Measurements from ENCODE around the gene ACVR1C. TPM values are rescaled to one million over a fixed set of nuclear protein-coding genes. Genes with fewer than 3 reads are reported as not detected.

The ACVR1C gene
- total RNA-seq, 2 donors from 2014 or later, result 2.3 to 3.6 TPM

DNA sequence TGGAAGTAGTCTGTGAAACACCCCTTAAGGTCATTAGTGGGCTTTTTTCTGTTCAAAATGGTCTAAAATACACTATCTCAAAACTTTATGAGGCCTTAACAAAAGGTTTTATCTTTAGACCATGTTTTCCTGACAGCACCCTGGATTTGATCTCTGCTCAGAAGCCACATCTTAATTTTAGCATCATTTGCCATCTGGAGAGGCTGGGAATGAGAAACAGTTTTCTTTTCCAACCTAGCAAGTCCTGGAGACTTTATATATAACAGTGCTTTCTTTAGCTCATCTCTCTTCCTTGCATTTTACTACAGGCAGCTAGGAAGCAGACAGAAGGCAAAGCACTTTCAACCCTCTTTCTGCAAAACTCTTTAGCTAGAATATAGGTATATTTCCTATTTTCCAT is 122.1 kb downstream of the ACVR1C start:
- DNase-seq (no peak), ATAC-seq (replicated peaks in 1 of 2) (no peak)
- H3K9me3 Mint-ChIP-seq, result peaks cover 0 to 3% of the 10 kb centered on the region in 2 donors
- H3K4me3 Mint-ChIP-seq, result no peak overlapping the region
- H3K36me3 Mint-ChIP-seq (ENCODE audit: insufficient read depth in 2 of 2), result peaks cover 4 to 6% of the 10 kb centered on the region in 2 donors
- peaks cover 6% of the 10 kb centered on the region for H3K4me1 Mint-ChIP-seq (ENCODE audit: low read depth)
- no peak overlapping the region for H3K27ac Mint-ChIP-seq
- H3K27me3 Mint-ChIP-seq (ENCODE audit: low read depth), result peaks cover 8% of the 10 kb centered on the region

DNA sequence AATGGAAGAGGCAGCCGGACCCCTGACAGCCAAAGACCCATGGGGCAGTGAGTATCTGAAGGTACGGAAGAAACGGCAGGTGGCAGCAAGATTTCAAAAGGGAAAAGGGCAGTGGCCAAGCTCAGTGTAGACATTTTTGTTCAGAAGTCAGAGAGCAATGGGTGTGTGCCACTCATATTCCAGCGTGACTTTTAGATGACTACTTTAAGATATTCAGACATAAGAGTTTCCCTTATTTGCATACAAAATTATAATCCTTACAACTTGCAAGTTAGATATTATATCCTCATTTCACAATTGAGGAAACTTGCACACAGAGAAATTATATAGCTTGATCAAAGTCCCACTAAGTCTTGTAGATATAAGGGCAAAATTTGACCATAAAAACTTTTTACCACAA is 124.0 kb downstream of the ACVR1C start:
- Mint-ChIP-seq H3K27me3 (ENCODE audit: low read depth) (peaks cover 8% of the 10 kb centered on the region), H3K9me3 (peaks cover 0 to 3% of the 10 kb centered on the region in 2 donors), H3K27ac (no peak overlapping the region), H3K4me3 (no peak overlapping the region), H3K4me1 (ENCODE audit: low read depth) (peaks cover 15% of the 10 kb centered on the region), H3K36me3 (ENCODE audit: insufficient read depth in 2 of 2) (peaks cover 4 to 6% of the 10 kb centered on the region in 2 donors)
- DNase-seq (no peak), ATAC-seq (replicated peaks in 1 of 2) (no peak)

DNA sequence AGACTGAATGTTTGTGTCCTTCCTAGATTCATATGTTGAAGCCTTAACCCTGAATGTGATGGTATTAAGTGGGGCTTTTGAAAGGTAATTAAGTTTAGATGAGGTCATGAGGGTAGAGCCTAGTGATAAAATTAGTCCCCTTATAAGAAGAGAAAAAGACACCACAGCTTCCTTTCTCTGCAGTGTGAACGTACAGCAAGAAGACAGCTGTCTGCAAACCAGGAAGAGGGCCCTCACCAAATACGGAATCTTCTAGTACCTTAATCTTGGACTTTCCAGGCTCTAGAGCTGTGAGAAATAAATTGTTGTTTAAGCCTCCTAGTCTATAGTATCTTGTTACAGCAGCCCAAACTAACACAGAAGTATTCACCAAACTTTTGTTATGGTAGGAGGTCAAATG is 127.6 kb downstream of the ACVR1C start:
- H3K4me1 Mint-ChIP-seq (ENCODE audit: low read depth), result peaks cover 24% of the 10 kb centered on the region
- ATAC-seq (replicated peaks in 1 of 2), result no peak

DNA sequence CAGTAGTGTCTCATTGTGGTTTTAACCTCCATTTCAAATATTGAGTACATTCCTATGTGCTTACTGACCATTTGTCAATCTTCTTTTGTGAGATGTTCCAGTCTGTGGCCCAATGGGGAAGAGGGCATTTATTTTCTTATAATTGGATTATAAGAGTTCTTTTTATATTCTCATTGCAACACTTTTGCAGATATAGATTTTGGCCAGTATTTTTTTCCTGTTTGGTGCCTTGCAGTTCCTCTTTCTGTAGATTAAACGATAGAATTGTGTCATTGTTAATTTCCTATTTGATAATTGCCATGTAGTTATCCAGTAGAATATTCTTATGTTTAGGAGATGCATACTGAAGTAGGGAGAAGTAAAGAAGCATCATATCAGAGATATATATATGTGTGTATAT is 128.3 kb downstream of the ACVR1C start:
- ATAC-seq (replicated peaks in 1 of 2), result no peak
- H3K27me3 Mint-ChIP-seq (ENCODE audit: low read depth), result no peaks in the 10 kb centered on the region
- H3K36me3 Mint-ChIP-seq (ENCODE audit: insufficient read depth in 2 of 2), result peaks cover 0 to 4% of the 10 kb centered on the region in 2 donors

More for the DNA sequence above, 127.6 kb downstream of the ACVR1C start:
- no peaks in the 10 kb centered on the region for H3K9me3 Mint-ChIP-seq
- peak overlapping the region; percentile 90 for H3K27ac Mint-ChIP-seq
- peak overlapping the region; percentile 2 to 6 for H3K4me3 Mint-ChIP-seq
- no peak for DNase-seq
- H3K27me3 Mint-ChIP-seq (ENCODE audit: low read depth), result no peaks in the 10 kb centered on the region
- peaks cover 2 to 4% of the 10 kb centered on the region in 2 donors for H3K36me3 Mint-ChIP-seq (ENCODE audit: insufficient read depth in 2 of 2)

DNA sequence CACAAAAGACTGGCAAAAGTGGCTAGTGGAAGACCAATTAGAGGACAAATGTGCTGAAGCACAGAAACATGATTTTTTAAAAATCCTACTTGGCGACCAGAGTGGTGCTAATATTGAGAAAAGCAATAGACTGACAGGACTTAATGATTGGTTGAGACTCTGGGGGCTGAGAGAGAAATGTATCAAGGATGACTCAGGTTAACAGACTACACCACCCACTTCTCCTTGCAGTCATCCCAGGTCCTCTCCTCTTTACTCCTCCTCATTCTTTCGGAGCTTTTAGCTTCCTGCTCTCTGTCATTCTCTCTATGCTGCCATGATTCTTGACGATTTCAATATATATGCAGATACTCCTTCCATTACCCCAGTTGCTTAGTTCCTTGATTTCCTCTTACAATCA is 130.2 kb downstream of the ACVR1C start:
- DNase-seq (no peak), ATAC-seq (replicated peaks in 1 of 2) (no peak)
- Mint-ChIP-seq H3K27me3 (ENCODE audit: low read depth) (no peaks in the 10 kb centered on the region), H3K4me3 (no peak overlapping the region), H3K36me3 (ENCODE audit: insufficient read depth in 2 of 2) (no peaks in the 10 kb centered on the region), H3K27ac (no peak overlapping the region), H3K4me1 (ENCODE audit: low read depth) (peaks cover 29% of the 10 kb centered on the region), H3K9me3 (no peaks in the 10 kb centered on the region)

More for the DNA sequence above, 128.3 kb downstream of the ACVR1C start:
- no peak overlapping the region for H3K4me3 Mint-ChIP-seq
- H3K9me3 Mint-ChIP-seq, result no peaks in the 10 kb centered on the region
- H3K4me1 Mint-ChIP-seq (ENCODE audit: low read depth), result peaks cover 24% of the 10 kb centered on the region
- no peak overlapping the region for H3K27ac Mint-ChIP-seq
- DNase-seq, result no peak

DNA sequence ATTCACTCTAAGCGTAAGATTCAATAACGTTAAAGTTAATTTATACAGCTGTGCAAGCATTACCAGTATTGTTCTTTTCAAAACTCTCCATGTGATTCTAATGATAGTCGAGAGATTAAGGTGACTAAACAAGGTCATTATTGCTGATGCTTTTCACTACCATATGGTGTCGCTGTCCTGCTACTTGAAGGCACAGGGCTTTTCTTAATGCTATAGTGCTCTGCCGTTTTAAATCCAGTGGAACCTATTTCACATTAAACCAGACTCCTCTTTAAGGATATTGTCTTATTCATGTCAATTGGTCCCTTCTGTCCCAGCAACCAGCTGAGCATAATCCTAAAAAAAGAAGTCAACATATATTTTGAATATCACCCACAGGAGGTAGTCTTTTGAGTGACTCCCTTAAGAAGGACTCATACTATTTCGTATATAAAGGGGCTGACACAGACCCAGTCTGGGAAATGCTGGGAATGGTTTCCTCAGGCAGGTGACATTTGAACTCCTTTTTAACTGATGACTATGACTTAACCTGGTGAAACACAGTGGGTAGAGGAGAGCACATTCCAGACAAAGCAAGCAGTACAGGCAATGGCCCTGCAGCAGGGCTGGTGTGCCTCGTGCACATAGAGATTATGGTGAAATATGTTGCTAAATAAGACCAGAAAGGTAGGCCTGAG is 130.9 kb downstream of the ACVR1C start:
- H3K27ac Mint-ChIP-seq, result no peak overlapping the region
- H3K36me3 Mint-ChIP-seq (ENCODE audit: insufficient read depth in 2 of 2), result peaks cover 0 to under 1% of the 10 kb centered on the region in 2 donors
- no peaks in the 10 kb centered on the region for H3K9me3 Mint-ChIP-seq
- DNase-seq, result no peak
- H3K27me3 Mint-ChIP-seq (ENCODE audit: low read depth), result no peaks in the 10 kb centered on the region
- peaks cover 36% of the 10 kb centered on the region for H3K4me1 Mint-ChIP-seq (ENCODE audit: low read depth)
- peak; percentile 85 for ATAC-seq (replicated peaks in 1 of 2)
- H3K4me3 Mint-ChIP-seq, result no peak overlapping the region

DNA sequence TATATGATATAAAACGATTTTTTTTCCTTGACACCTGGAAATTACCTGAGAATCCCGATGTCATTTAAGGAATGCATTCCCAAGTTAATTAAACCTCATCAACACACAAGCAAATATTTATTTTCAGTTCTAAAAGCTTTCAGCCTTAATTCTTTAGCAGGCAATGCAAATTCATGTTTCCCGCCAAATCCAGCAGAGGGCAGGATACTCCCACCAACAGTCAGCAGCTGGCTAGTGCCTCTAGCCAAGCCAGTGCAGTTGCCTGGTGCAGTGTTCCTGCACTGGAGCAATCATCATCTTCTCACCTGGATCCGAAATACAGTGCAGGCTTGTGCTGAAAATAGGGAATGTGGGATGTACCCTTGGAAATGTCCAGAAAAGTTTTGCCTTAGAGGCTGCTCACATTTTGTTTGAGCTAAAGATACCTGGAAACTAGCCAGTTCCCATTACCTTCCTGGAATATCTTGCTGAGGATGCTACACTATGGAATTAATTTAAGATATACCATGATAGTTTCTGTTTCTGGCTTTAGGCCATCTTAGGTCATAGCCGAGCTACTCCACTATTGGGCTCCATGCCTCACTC is 136.4 kb downstream of the ACVR1C start:
- peaks cover 67% of the 10 kb centered on the region for H3K4me1 Mint-ChIP-seq (ENCODE audit: low read depth)
- DNase-seq (peak; percentile 73 to 75), ATAC-seq (replicated peaks in 1 of 2) (peak; percentile 82 to 85)
- H3K36me3 Mint-ChIP-seq (ENCODE audit: insufficient read depth in 2 of 2), result peaks cover 0 to 2% of the 10 kb centered on the region in 2 donors
- H3K27me3 Mint-ChIP-seq (ENCODE audit: low read depth), result no peaks in the 10 kb centered on the region
- peak overlapping the region in 1 of 2 donors; percentile 31 for H3K4me3 Mint-ChIP-seq
- H3K9me3 Mint-ChIP-seq, result no peaks in the 10 kb centered on the region
- H3K27ac Mint-ChIP-seq, result peak overlapping the region; percentile 5

DNA sequence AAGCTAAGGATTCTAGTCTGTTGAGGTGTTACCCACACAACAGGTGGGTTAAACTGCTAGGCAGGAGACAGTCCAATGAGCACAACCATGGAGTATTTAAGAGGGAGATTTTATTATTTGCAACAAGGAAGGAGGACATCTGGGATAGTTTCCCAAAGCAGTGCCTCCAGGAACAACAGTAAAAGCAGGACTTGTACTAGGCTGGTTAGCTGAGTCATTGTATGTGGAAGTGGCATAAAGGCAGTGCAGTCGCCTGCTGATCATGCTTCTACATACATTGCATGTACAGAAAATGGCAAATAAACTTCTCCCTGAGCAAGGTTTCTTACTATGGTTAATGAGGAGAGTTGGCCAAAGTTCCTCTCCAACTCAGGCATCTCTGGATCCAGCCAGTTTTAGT is 138.7 kb downstream of the ACVR1C start:
- Mint-ChIP-seq H3K36me3 (ENCODE audit: insufficient read depth in 2 of 2) (peaks cover 0 to 2% of the 10 kb centered on the region in 2 donors), H3K9me3 (peaks cover 0 to under 1% of the 10 kb centered on the region in 2 donors), H3K4me3 (no peak overlapping the region), H3K27ac (no peak overlapping the region), H3K27me3 (ENCODE audit: low read depth) (no peaks in the 10 kb centered on the region), H3K4me1 (ENCODE audit: low read depth) (peaks cover 86% of the 10 kb centered on the region)
- ATAC-seq (replicated peaks in 1 of 2) (peak in 1 of 2 donors; percentile 35), DNase-seq (no peak)

DNA sequence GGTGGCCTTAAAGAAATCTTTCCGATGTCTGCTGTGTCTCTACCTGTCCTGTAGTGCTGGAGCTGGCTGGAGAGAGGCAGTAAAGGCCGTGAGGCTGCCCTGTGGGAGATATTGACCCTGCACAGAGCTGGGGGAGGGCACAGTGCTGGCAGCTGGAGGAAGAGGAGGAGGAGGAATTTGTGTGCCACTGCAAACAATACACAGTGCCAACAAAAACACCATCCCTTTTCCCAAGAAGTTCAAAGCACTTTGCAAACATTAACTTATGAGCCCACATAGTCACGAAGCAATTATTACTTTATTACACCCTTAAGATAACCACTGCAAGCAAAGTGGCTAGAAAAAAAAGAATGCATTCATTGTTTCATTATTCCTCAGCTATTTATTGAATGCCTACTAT is 139.8 kb downstream of the ACVR1C start:
- DNase-seq, result no peak
- no peaks in the 10 kb centered on the region for H3K27me3 Mint-ChIP-seq (ENCODE audit: low read depth)
- peaks cover 85% of the 10 kb centered on the region for H3K4me1 Mint-ChIP-seq (ENCODE audit: low read depth)
- no peak overlapping the region for H3K27ac Mint-ChIP-seq
- H3K9me3 Mint-ChIP-seq, result peaks cover 0 to 2% of the 10 kb centered on the region in 2 donors
- no peak for ATAC-seq (replicated peaks in 1 of 2)
- peak overlapping the region; percentile 63 to 79 for H3K4me3 Mint-ChIP-seq
- H3K36me3 Mint-ChIP-seq (ENCODE audit: insufficient read depth in 2 of 2), result peaks cover 0 to 2% of the 10 kb centered on the region in 2 donors

DNA sequence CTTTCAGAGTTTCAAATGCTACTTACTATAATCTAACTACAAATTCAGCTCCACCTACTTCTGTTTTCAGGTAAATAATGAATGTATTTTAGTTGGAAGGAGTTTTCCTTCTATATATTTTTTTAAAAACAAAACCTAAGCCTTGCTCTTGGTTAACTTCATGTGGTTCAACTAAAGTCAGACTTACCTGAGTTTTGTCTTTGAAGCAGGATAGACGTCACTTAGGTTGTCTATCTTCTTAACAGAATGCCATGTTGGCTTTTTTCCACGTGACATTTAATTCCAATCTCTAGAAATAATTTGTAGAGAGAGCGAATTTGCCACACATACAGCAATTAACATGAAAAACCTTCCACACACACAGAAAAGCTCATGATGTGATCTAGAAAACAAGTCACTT is 140.9 kb downstream of the ACVR1C start:
- Mint-ChIP-seq H3K27ac (peak overlapping the region; percentile 93), H3K36me3 (ENCODE audit: insufficient read depth in 2 of 2) (peaks cover 0 to 1% of the 10 kb centered on the region in 2 donors), H3K9me3 (peaks cover 0 to 2% of the 10 kb centered on the region in 2 donors), H3K27me3 (ENCODE audit: low read depth) (no peaks in the 10 kb centered on the region), H3K4me3 (peak overlapping the region; percentile 63 to 79), H3K4me1 (ENCODE audit: low read depth) (peaks cover 85% of the 10 kb centered on the region)
- ATAC-seq (replicated peaks in 1 of 2) (no peak), DNase-seq (no peak)

DNA sequence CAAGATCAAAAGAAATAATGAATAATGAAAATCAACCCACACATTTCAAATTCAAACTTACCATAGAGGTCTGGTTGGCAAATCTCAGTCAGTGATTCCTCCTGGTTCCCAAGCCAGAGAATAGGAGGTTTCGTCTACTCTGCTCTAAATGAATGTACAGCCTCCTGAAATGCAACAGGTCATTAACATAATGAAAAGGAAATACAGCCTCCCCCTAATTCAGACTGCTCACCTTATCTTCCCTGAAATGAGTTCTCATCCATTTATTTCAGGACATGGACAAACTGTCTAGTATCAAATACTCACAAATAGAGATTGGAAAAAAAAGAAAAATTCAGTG is 141.4 kb downstream of the ACVR1C start:
- peaks cover 0 to 2% of the 10 kb centered on the region in 2 donors for H3K9me3 Mint-ChIP-seq
- H3K4me3 Mint-ChIP-seq, result peak overlapping the region; percentile 63 to 79
- no peaks in the 10 kb centered on the region for H3K27me3 Mint-ChIP-seq (ENCODE audit: low read depth)
- H3K36me3 Mint-ChIP-seq (ENCODE audit: insufficient read depth in 2 of 2), result no peaks in the 10 kb centered on the region
- H3K4me1 Mint-ChIP-seq (ENCODE audit: low read depth), result peaks cover 85% of the 10 kb centered on the region
- peak overlapping the region; percentile 93 for H3K27ac Mint-ChIP-seq
- ATAC-seq (replicated peaks in 1 of 2) (no peak), DNase-seq (no peak)

DNA sequence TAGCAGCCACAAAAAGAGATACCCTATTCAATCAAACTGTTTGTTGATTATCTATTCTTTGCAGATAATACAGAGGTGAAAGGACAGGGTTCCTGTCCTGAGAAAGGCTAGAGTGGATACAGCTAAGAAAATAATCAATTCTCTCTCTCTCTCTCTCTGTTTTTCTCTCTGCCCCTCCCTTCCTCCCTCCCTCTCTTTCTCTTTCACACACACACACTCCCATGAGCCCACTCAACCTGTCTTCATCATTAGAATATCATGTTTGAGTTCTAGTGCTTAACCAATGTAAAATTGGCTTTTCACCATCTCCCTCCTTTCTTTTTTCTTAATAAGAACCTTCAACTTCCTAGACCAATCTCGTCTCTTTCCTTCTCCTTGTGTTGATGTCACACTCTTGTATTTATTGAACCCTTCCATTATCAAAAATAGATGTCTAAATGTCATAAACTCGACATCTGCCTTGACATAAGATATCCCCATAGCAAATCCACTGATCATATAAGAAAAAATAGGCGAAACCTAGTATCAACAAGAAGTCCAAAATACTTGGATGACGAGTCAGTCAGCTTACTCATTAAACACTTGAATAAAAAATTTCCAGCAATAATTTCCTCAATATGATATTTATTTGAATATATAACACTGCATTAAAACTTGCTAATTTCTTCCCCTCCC is 141.9 kb downstream of the ACVR1C start:
- ATAC-seq (replicated peaks in 1 of 2), result peak in 1 of 2 donors; percentile 22
- Mint-ChIP-seq H3K9me3 (peaks cover 0 to 2% of the 10 kb centered on the region in 2 donors), H3K4me3 (peak overlapping the region; percentile 63 to 79), H3K36me3 (ENCODE audit: insufficient read depth in 2 of 2) (no peaks in the 10 kb centered on the region), H3K27ac (peak overlapping the region; percentile 93), H3K4me1 (ENCODE audit: low read depth) (peaks cover 85% of the 10 kb centered on the region), H3K27me3 (ENCODE audit: low read depth) (no peaks in the 10 kb centered on the region)
- no peak for DNase-seq

Data from activated T-cell treated with anti-CD3 and anti-CD28 coated beads, Interleukin-2, amount 50 U/mL, for 72 hours (primary cell).